Keratinocyte (primary cell): ENCODE results near the gene DACT2.

Source experiments
- CTCF ChIP-seq, 3 experiments: IDR thresholded peaks in 1 of 3; conservative IDR thresholded peaks in 1 of 3; optimal IDR thresholded peaks in 1 of 3; 2 replicates in 2 of 3; 3 replicates in 1 of 3; pipeline versions ENCODE3 to v1.5.1; 2011; ENCODE audit warnings: low read length in 3 of 3, mild to moderate bottlenecking in 3 of 3, moderate library complexity in 2 of 3, control low read depth in 1 of 3, inconsistent platforms in 1 of 3; ENCODE audit not compliant: insufficient read depth in 2 of 3; ENCODE audit errors: extremely low read depth in 1 of 3
- EZH2 ChIP-seq: IDR thresholded peaks from one replicate; pipeline ENCODE4 v1.6.1; 2012; ENCODE audit warnings: inconsistent platforms, mild to moderate bottlenecking, low read length, moderate library complexity

- TF ChIP-seq CTCF (optimal IDR thresholded peaks at IDR 0.05 in 1 of 3, IDR thresholded peaks at IDR 0.05 in 1 of 3, conservative IDR thresholded peaks at IDR 0.05 in 1 of 3; ENCODE audit: extremely low read depth in 1 of 3, insufficient read depth in 2 of 3, low read length in 3 of 3) (no peak), EZH2 (no peak)
These were observed 49.1 kb downstream of the DACT2 start for GRCh38 chr6:168270274-168271172.
